GM12874 (cell line): ENCODE measurements around the gene FBXL12.

Experiments
- TF ChIP-seq, protein P1 (sequence below): IDR thresholded peaks from 2 replicates; pipeline ENCODE4 v1.5.1; 2011; ENCODE audit warnings: low read depth, mild to moderate bottlenecking, control low read depth, low read length, moderate library complexity; ENCODE audit not compliant: insufficient read depth

The FBXL12 gene, protein sequence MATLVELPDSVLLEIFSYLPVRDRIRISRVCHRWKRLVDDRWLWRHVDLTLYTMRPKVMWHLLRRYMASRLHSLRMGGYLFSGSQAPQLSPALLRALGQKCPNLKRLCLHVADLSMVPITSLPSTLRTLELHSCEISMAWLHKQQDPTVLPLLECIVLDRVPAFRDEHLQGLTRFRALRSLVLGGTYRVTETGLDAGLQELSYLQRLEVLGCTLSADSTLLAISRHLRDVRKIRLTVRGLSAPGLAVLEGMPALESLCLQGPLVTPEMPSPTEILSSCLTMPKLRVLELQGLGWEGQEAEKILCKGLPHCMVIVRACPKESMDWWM

DNA sequence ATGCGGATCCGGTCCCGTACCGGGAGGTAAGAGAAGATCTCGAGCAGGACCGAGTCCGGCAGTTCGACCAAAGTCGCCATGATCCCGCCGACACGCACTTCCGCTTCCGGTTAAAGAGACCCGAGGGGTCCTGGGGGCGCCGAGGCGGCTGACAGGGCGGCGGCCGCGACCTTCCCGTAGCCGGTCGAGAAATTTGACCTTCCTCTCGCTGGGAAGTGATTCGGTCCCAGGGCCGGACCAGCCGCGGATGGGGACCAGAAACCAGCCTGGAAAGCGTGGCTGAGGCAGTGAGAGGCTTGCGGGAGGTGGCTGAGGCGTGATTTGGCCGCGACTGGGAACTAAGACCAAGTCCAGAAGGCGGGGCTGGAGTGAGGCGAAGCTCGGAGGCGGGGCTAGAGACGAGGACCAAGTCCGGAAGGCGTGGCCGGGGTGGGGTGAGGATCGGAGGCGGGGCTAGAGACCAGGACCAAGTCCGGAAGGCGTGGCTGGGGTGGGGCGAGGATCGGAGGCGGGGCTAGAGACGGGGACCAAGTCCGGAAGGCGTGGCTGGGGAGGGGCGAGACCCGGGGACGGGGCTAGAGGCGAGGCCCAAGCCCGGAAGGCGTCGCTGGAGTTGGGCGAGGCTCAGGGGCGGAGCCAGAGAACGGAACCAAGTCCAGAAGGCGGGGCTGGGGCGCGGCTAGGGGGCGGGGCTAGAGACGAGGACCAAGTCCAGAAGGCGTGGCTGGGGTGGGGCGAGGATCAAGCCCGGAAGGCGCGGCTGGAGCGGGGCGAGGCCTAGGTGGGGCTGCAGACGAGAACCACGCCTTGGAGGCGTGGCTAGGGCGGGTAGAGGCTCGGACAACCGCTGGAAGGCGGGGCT is at the start of gene FBXL12:
Gene FBXL12, minus strand, starts transcription at position 346 of the 862 bp plus-strand sequence. Its CDS starts 266 bp downstream, at position 80.
- TF ChIP-seq, protein P1, sequence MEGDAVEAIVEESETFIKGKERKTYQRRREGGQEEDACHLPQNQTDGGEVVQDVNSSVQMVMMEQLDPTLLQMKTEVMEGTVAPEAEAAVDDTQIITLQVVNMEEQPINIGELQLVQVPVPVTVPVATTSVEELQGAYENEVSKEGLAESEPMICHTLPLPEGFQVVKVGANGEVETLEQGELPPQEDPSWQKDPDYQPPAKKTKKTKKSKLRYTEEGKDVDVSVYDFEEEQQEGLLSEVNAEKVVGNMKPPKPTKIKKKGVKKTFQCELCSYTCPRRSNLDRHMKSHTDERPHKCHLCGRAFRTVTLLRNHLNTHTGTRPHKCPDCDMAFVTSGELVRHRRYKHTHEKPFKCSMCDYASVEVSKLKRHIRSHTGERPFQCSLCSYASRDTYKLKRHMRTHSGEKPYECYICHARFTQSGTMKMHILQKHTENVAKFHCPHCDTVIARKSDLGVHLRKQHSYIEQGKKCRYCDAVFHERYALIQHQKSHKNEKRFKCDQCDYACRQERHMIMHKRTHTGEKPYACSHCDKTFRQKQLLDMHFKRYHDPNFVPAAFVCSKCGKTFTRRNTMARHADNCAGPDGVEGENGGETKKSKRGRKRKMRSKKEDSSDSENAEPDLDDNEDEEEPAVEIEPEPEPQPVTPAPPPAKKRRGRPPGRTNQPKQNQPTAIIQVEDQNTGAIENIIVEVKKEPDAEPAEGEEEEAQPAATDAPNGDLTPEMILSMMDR = no peak

DNA sequence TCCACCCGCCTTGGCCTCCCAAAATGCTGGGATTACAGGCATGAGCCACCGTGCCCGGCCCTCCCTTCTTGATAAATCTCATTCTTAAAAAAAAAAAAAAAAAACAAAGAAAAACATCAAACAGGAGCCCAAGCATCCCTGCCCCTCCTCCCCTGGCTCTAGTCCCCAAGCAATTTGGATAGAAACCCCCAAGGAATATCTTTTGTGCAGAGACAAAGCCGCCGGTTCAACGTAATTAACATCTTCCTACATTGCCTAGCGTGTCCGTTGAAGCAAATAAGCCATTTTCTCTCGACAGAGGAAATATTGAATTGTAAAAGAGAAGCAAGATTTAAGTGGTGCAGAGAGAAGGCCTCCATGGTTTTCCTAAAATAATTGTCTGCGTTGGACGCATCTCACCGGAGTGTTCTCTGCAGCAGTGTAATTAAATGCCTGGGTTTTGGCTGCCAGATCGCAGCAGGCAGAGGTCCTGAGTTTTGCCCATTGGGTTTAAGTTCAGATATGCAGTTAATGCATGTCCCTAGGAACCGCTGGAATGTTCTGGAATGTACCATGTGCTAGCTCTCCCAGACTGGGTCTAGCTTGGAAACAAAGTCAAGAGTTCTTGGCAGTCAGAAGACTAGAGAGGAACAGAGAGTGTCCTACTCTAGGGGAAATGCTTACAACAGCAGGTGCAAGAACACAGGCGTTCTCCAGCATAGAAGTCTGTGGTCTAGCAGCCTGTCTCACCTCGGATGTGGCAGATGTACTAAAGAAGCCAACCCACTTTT is 47.0 kb upstream of the FBXL12 start:
- TF ChIP-seq, protein P1 = no peak

DNA sequence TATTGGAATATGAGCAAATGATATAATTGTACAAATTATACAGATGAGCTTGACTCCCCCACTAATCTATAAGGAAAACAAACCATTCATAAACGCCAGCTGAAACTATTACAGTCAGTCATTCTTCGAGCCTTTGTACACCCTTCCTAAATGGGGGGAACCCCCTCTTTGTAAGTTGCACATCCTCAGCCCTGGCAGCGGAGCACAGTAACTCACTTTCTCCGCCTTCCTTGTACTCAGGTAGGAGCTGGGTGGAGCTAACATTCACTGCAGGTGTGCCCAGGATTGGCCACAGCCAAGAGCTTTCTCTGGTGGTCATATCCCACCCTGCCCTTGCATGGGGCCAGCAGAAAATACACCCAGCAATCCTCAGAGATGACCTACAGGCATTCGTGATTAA is 44.9 kb upstream of the FBXL12 start:
- TF ChIP-seq, protein P1 = no peak

DNA sequence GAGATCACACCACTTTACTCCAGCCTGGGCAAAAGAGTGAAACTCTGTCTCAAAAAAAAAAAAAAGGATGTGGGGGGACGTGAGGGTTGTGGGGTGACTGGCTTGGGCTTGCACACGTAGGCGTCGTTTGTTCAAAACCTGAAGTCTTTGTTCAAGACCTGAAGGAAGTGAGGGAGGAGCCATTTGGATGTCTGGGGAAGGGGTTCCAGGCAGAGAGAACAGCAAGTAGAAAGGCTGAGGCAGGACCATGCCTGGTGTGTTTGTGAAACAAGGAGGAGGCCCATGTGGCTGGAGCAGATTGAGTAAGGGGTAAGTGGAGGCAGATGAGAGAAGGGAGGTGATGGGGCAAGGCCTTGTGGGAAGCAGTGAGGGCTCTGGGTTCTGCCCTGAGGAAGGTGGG is 44.1 kb upstream of the FBXL12 start:
- TF ChIP-seq, protein P1 = no peak

DNA sequence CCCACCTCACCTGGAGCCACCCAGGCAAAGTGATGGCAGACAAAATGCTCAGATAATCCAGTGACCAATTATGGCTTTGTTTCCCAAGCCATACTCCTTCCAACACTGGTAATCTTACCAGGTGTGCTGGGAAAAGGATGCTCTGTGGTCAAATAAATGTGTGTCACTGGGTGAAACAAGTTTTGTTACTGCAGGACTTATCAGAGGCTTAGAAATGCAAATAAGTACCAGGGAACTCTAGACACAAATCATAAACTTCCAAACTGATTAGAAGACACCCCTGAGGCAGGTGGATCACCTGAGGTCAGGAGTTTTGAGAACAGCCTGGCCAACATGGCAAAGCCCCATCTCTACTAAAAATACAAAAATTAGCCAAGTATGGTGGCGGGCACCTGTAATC is 42.6 kb upstream of the FBXL12 start:
- TF ChIP-seq, protein P1 = no peak

DNA sequence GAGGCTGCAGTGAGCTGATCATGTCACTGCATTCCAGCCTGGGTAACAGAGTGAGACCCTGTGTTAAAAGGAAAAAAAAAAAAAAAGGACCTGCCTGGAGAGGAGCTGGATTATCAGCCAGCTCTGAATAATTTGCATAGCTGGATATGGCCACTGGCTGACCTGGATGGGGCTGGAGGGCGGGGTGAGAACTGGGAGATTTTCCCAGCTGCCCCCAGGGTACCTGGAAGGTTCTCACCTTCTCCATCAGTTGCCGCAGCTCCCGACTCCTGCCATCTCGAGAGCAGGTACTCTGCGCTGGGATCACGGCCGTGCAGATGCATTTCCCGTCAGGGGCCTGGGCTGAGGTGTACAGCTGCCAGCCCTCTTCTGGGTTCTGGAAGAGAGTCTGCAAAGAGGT is 41.5 kb upstream of the FBXL12 start:
- TF ChIP-seq, protein P1 = no peak

DNA sequence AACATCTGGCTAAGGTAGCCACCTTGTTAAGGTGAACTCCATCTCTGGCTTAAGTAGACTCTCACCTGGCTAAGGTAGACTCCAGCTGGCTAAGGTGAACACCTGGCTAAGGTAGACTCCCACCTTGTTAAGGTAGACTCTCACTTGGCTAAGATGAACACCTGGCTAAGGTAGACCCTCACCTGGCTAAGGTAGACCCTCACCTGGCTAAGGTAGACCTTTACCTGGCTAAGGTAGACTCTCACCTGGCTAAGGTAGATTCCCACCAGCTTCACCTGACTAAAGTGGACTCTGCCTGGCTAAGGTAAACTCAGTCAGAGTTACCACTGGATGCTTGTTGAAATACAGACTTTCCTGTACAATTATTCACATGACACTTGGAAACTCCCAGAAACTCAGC is 39.9 kb upstream of the FBXL12 start:
- TF ChIP-seq, protein P1 = no peak
